Mesenchymal stem cell (in vitro differentiated cells and primary cell): ENCODE results near the gene RELT.

ENCODE experiments used
- DNase-seq: peaks from one replicate; pipeline ENCODE4 v3.0.0-alpha.2; 2013
- H2AFZ ChIP-seq: one replicate; pipeline ENCODE4 v1.6.1; 2013; ENCODE audit warnings: low read depth, mild to moderate bottlenecking, control low read depth, inconsistent platforms, low read length, moderate library complexity
- H2AK5ac ChIP-seq: 2 replicates; pipeline ENCODE4 v1.6.1; 2013; ENCODE audit warnings: low read length, moderate library complexity, mild to moderate bottlenecking, inconsistent platforms; ENCODE audit not compliant: severe bottlenecking
- H2BK120ac ChIP-seq: one replicate; pipeline ENCODE4 v1.6.1; 2013; ENCODE audit warnings: low read depth, mild to moderate bottlenecking, inconsistent platforms, low read length, moderate library complexity
- H2BK12ac ChIP-seq, 2 experiments: one replicate each; pipeline ENCODE4 v1.6.1; 2013; ENCODE audit warnings: inconsistent platforms in 2 of 2, low read length in 2 of 2, mild to moderate bottlenecking in 2 of 2, moderate library complexity in 2 of 2, control low read depth in 1 of 2
- H2BK15ac ChIP-seq: one replicate; pipeline ENCODE4 v1.6.1; 2013; ENCODE audit warnings: mild to moderate bottlenecking, low read depth, inconsistent platforms; ENCODE audit not compliant: poor library complexity, severe bottlenecking
- H2BK5ac ChIP-seq: 2 replicates; pipeline ENCODE4 v1.6.1; 2013; ENCODE audit warnings: low read depth, mild to moderate bottlenecking, low read length, control low read depth, inconsistent platforms; ENCODE audit not compliant: poor library complexity, severe bottlenecking
- H3K14ac ChIP-seq, 2 experiments: one replicate each; pipeline ENCODE4 v1.6.1; 2013; ENCODE audit warnings: inconsistent platforms in 2 of 2, low read length in 2 of 2, control low read depth in 1 of 2, mild to moderate bottlenecking in 1 of 2, moderate library complexity in 1 of 2
- H3K18ac ChIP-seq, 2 experiments: one replicate each; pipeline ENCODE4 v1.6.1; 2013; ENCODE audit warnings: inconsistent platforms in 2 of 2, low read length in 2 of 2, control low read depth in 1 of 2, low read depth in 1 of 2, mild to moderate bottlenecking in 1 of 2
- H3K23ac ChIP-seq, 2 experiments: one replicate each; pipeline ENCODE4 v1.6.1; 2013; ENCODE audit warnings: inconsistent platforms in 2 of 2, low read length in 2 of 2, mild to moderate bottlenecking in 2 of 2, moderate library complexity in 2 of 2, control low read depth in 1 of 2
- H3K27ac ChIP-seq: 2 replicates; pipeline ENCODE4 v1.5.1; 2013; ENCODE audit warnings: mild to moderate bottlenecking, moderate library complexity, low read length, control low read depth, inconsistent platforms; ENCODE audit not compliant: poor library complexity, severe bottlenecking
- H3K27me3 ChIP-seq, 2 experiments: 2 replicates each; pipeline versions ENCODE4 v1.6.1 to v1.7.0; 2013; ENCODE audit warnings: low read length in 2 of 2, mild to moderate bottlenecking in 2 of 2, moderate library complexity in 2 of 2, control low read depth in 1 of 2, inconsistent platforms in 1 of 2; ENCODE audit not compliant: control insufficient read depth in 1 of 2, insufficient read depth in 1 of 2
- H3K36me3 ChIP-seq, 2 experiments: 2 replicates each; pipeline versions ENCODE4 v1.6.1 to v1.7.0; 2013; ENCODE audit warnings: low read length in 2 of 2, control low read depth in 1 of 2, inconsistent platforms in 1 of 2, low read depth in 1 of 2, mild to moderate bottlenecking in 1 of 2; ENCODE audit not compliant: insufficient read depth in 2 of 2, control insufficient read depth in 1 of 2
- H3K4ac ChIP-seq, 2 experiments: one replicate each; pipeline ENCODE4 v1.6.1; 2013; ENCODE audit warnings: inconsistent platforms in 2 of 2, low read length in 2 of 2, mild to moderate bottlenecking in 2 of 2, moderate library complexity in 2 of 2, control low read depth in 1 of 2, low read depth in 1 of 2
- H3K4me1 ChIP-seq: 2 replicates; pipeline ENCODE4 v1.6.1; 2013; ENCODE audit warnings: low read depth, low read length, control low read depth; ENCODE audit not compliant: control insufficient read depth, insufficient read depth
- H3K4me2 ChIP-seq: 2 replicates; pipeline ENCODE4 v1.6.1; 2013; ENCODE audit warnings: low read length, mild to moderate bottlenecking, inconsistent platforms; ENCODE audit not compliant: poor library complexity, severe bottlenecking
- H3K4me3 ChIP-seq, 2 experiments: 2 replicates each; pipeline versions ENCODE4 v1.5.1 to v1.7.0; 2013; ENCODE audit warnings: low read length in 2 of 2, mild to moderate bottlenecking in 2 of 2, control low read depth in 1 of 2, low read depth in 1 of 2; ENCODE audit not compliant: insufficient read depth in 1 of 2
- H3K79me1 ChIP-seq: replicated peaks from 2 replicates; pipeline ENCODE4 v1.6.1; 2013; ENCODE audit warnings: mild to moderate bottlenecking, control low read depth, low read length, inconsistent platforms; ENCODE audit not compliant: poor library complexity, severe bottlenecking
- H3K9ac ChIP-seq: 2 replicates; pipeline ENCODE4 v1.7.0; 2013; ENCODE audit warnings: mild to moderate bottlenecking, low read length, moderate library complexity
- H3K9me3 ChIP-seq: 2 replicates; pipeline ENCODE4 v1.7.0; 2013; ENCODE audit warnings: mild to moderate bottlenecking, low read length; ENCODE audit not compliant: control insufficient read depth
- H4K8ac ChIP-seq: one replicate; pipeline ENCODE4 v1.6.1; 2013; ENCODE audit warnings: inconsistent platforms, mild to moderate bottlenecking, low read length, moderate library complexity
- H4K91ac ChIP-seq: one replicate; pipeline ENCODE4 v1.6.1; 2013; ENCODE audit warnings: mild to moderate bottlenecking, low read length, inconsistent platforms
- WGBS: methylation state at CpG from one replicate; pipeline ENCODE4 v1.1.7; 2013; ENCODE audit warnings: mixed read lengths; 5-methylcytosine and 5-hydroxymethylcytosine counted together

Gene RELT

DNA sequence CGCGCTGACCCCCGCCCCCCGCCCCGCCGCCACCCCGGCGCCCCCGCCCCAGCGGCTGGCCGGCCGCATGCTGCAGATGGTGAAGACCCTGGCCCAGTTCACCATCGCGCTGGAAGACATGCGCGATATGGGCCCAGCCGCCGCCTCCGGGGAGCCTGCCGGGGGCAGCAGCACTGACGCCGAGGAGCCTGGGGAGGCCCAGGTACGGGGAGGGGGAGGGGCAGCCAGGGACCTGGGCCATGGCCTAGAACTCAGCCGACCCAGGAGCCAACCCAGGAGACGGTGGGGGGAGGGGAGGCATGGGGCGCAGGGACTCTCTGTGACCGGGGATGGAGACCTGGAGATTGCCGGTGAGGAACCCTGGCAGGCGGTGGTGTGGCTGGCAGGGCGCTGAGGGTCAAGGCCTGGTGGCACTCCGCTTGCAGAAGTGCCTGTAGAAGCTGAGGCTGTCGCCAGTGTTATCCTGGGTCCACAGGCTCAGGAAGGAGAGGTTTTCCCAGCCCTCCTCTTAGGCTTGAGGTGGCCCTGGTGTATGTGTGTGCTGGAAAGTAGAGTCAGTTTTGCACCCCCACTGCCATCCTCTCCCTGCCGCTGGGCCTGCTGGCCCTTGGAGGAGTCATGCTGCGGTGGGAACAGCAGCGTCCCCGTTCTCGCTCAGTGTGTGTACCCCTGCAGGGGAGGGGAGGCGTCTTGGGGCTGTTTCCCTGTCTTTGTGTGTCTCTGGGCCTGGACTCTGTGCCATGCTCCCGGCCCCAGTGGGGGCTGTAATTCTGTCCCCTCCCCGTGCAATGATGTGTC, 32.9 kb upstream of the RELT start:
- Histone ChIP-seq H4K8ac (peak overlapping the region; percentile 45), H3K27ac (no peak overlapping the region), H4K91ac (no peak overlapping the region), H3K4me3 (no peak overlapping the region), H2BK12ac (peak overlapping the region in 1 of 2 experiments; percentile 42), H3K4me2 (peak overlapping the region; percentile 58), H3K18ac (peak overlapping the region; percentile 5 to 67), H3K9me3 (no peaks in the 10 kb centered on the region), H2AFZ (no peak overlapping the region), H3K23ac (peak overlapping the region in 1 of 2 experiments; percentile 36), H2BK5ac (no peak overlapping the region), H3K36me3 (peaks cover 16 to 63% of the 10 kb centered on the region in 2 experiments), H3K4me1 (peaks cover 43% of the 10 kb centered on the region), H3K79me1 (peaks cover 64% of the 10 kb centered on the region), H2AK5ac (no peak overlapping the region), H3K27me3 (no peaks in the 10 kb centered on the region), H3K9ac (no peak overlapping the region), H3K14ac (peak overlapping the region in 1 of 2 experiments; percentile 23), H2BK15ac (no peak overlapping the region), H2BK120ac (peak overlapping the region; percentile 20), H3K4ac (no peak overlapping the region)
- WGBS, result 47% methylated on average over 27 of the region's 40 CpGs
- no peak for DNase-seq

DNA sequence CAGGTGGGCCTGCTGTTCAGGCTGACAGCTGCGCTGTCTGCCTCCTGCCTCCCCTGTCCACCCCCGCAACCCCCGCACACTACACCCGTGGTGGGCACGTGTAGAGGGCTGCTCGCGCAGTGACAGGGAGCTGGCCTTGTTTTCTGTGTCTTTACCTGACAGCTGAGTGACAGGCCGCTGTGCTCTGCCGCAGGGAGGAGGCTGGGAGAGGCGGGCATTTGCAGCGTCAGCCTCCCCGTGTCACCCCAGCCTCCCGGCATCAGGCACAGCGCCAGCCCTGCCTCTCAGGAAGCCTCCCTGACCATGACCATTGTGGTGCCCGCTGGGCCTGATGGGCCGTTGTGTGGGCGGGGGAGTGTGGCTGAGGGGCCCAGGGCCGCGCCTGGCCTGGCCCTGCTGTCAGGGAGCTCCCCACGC, 32.0 kb upstream of the RELT start:
- H2BK12ac ChIP-seq, result no peak overlapping the region
- no peak for DNase-seq

DNA sequence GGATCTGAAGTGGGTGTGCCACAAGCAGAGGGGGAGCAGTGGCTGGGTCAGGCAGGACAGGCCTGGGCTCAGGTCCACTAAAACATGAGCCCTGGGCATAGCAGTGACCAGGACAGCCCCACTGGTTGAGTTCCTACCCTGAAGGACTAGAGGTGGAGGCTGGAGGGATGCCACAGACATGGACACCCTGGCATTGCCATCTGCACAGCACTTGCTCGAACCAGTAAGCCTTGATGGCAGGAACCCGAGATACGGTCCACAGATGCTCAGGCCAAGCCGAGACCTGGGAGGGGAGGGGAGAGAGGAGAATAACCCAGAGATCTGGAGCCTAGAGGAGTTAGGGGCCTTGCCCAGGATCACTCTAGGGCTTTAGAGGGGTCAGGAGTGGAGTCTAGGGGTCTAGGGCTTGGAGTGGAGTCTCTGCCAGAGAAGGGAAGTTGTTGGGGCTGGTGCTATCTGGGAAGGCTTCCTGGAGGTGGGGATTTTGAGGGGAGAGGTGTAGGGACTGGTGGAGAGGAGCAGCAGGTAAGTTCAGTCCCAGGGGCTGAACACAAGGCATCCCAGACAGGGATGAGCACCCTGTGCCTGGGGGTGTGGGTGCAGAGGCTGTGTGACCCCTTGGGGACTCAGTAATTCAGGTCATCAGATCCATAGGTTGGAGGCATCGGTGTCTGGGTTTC, 30.6 kb upstream of the RELT start:
- DNase-seq, result no peak
- 94% methylated on average over 4 of the region's 5 CpGs for WGBS

More for the DNA sequence above, 32.0 kb upstream of the RELT start:
- Histone ChIP-seq H2BK5ac (no peak overlapping the region), H3K27me3 (no peaks in the 10 kb centered on the region), H3K79me1 (peaks cover 67% of the 10 kb centered on the region), H3K27ac (no peak overlapping the region), H3K4me1 (peaks cover 41% of the 10 kb centered on the region), H2AFZ (no peak overlapping the region), H3K14ac (no peak overlapping the region), H4K91ac (peak overlapping the region; percentile 47), H4K8ac (peak overlapping the region; percentile 30), H2AK5ac (no peak overlapping the region), H3K4me3 (no peak overlapping the region), H3K36me3 (peaks cover 23 to 68% of the 10 kb centered on the region in 2 experiments), H3K4me2 (no peak overlapping the region), H3K4ac (no peak overlapping the region), H2BK120ac (no peak overlapping the region), H3K23ac (no peak overlapping the region), H3K18ac (peak overlapping the region in 1 of 2 experiments; percentile 4), H3K9ac (no peak overlapping the region), H3K9me3 (no peaks in the 10 kb centered on the region), H2BK15ac (no peak overlapping the region)
- WGBS, result 93% methylated on average over 19 of the region's 20 CpGs

More for the DNA sequence above, 30.6 kb upstream of the RELT start:
- Histone ChIP-seq H3K79me1 (peaks cover 62% of the 10 kb centered on the region), H3K4me3 (no peak overlapping the region), H3K18ac (peak overlapping the region in 1 of 2 experiments; percentile 37), H3K9ac (peak overlapping the region; percentile 5), H4K91ac (no peak overlapping the region), H2BK12ac (no peak overlapping the region), H4K8ac (no peak overlapping the region), H2BK5ac (no peak overlapping the region), H2BK120ac (no peak overlapping the region), H3K4ac (no peak overlapping the region), H3K27me3 (no peaks in the 10 kb centered on the region), H3K23ac (no peak overlapping the region), H2AFZ (no peak overlapping the region), H2AK5ac (no peak overlapping the region), H3K4me1 (peaks cover 37% of the 10 kb centered on the region), H3K14ac (peak overlapping the region in 1 of 2 experiments; percentile 27), H3K9me3 (no peaks in the 10 kb centered on the region), H3K4me2 (no peak overlapping the region), H3K36me3 (peaks cover 32 to 68% of the 10 kb centered on the region in 2 experiments), H3K27ac (no peak overlapping the region), H2BK15ac (no peak overlapping the region)
